DOHH2 (cell line): ENCODE results near the gene DFFB.

ENCODE experiments used
- H3F3A ChIP-seq: fragments of 200-600 bp; sonication (generic), shearing (Covaris generic); 2 replicates; pipeline ENCODE4 v1.6.0; 2016; ENCODE audit warnings: antibody characterized with exemption, mild to moderate bottlenecking; ENCODE audit not compliant: control insufficient read depth, insufficient read depth
- H3K27ac ChIP-seq: fragments of 200-600 bp; sonication (generic); 2 replicates; pipeline ENCODE4 v1.5.1; 2014; ENCODE audit warnings: low read depth, mild to moderate bottlenecking, low read length, moderate library complexity
- H3K27me3 ChIP-seq: fragments of 200-600 bp; sonication (generic); 2 replicates; pipeline ENCODE4 v1.6.1; 2014; ENCODE audit warnings: mild to moderate bottlenecking, low read length, mixed read lengths; ENCODE audit not compliant: control insufficient read depth
- H3K36me3 ChIP-seq: fragments of 200-600 bp; sonication (generic); 2 replicates; pipeline ENCODE4 v1.6.1; 2014; ENCODE audit warnings: mild to moderate bottlenecking, low read length, moderate library complexity, mixed read lengths; ENCODE audit not compliant: control insufficient read depth
- H3K4me1 ChIP-seq: fragments of 200-600 bp; sonication (generic); 2 replicates; pipeline ENCODE4 v1.6.1; 2014; ENCODE audit warnings: mild to moderate bottlenecking, low read length, mixed read lengths; ENCODE audit not compliant: control insufficient read depth
- H3K4me2 ChIP-seq: fragments of 200-600 bp; sonication (generic); 2 replicates; pipeline ENCODE4 v1.6.0; 2014; ENCODE audit warnings: mild to moderate bottlenecking, low read length, moderate library complexity
- H3K4me3 ChIP-seq: fragments of 200-600 bp; sonication (generic); 2 replicates; pipeline ENCODE4 v1.5.1; 2014; ENCODE audit warnings: mild to moderate bottlenecking, low read length, mixed read lengths
- H3K79me2 ChIP-seq: fragments of 200-600 bp; sonication (generic); 2 replicates; pipeline ENCODE4 v1.6.1; 2014; ENCODE audit warnings: mild to moderate bottlenecking, low read length, mixed read lengths; ENCODE audit not compliant: control insufficient read depth
- H3K9me2 ChIP-seq: fragments of 200-600 bp; sonication (generic); replicated peaks from 2 replicates; pipeline ENCODE4 v1.6.1; 2014; ENCODE audit warnings: mild to moderate bottlenecking, low read length, mixed read lengths; ENCODE audit not compliant: control insufficient read depth
- H3K9me3 ChIP-seq: fragments of 200-600 bp; sonication (generic); 2 replicates; pipeline ENCODE4 v1.6.1; 2014; ENCODE audit warnings: antibody characterized with exemption, low read length, mixed read lengths; ENCODE audit not compliant: control insufficient read depth, insufficient read depth
- H4K20me1 ChIP-seq: fragments of 200-600 bp; sonication (generic); 2 replicates; pipeline ENCODE4 v1.6.0; 2014; ENCODE audit warnings: low read depth, mild to moderate bottlenecking, antibody characterized with exemption, low read length, moderate library complexity; ENCODE audit not compliant: control insufficient read depth, insufficient read depth
- EZH2phosphoT487 ChIP-seq: fragments of 200-600 bp; sonication (generic); IDR thresholded peaks from 2 replicates; pipeline ENCODE4 v1.6.1; 2017; ENCODE audit warnings: borderline replicate concordance, mild to moderate bottlenecking, antibody characterized with exemption, low read length, moderate library complexity, mixed read lengths
- TF ChIP-seq, protein P1 (sequence below): fragments of 200-600 bp; sonication (generic); IDR thresholded peaks from one replicate; pipeline ENCODE4 v1.5.1; 2014; ENCODE audit warnings: antibody characterized with exemption, mild to moderate bottlenecking, low read depth, low read length; ENCODE audit not compliant: poor library complexity, severe bottlenecking

Gene DFFB

GRCh38 chr1:3863231-3863935 lies 6.1 kb downstream of the DFFB start:
- Histone ChIP-seq H3K4me1 (peaks cover 3% of the 10 kb centered on the region), H3K36me3 (peaks cover 6% of the 10 kb centered on the region), H3K4me2 (no peak overlapping the region), H4K20me1 (no peaks in the 10 kb centered on the region), H3K9me3 (no peaks in the 10 kb centered on the region; the same call in 1 of the 2 replicates), H3F3A (no peaks in the 10 kb centered on the region), H3K9me2 (no peaks in the 10 kb centered on the region), H3K4me3 (no peak overlapping the region), H3K27ac (no peak overlapping the region), H3K79me2 (peaks cover 12% of the 10 kb centered on the region), H3K27me3 (no peaks in the 10 kb centered on the region)
- TF ChIP-seq, protein P1, sequence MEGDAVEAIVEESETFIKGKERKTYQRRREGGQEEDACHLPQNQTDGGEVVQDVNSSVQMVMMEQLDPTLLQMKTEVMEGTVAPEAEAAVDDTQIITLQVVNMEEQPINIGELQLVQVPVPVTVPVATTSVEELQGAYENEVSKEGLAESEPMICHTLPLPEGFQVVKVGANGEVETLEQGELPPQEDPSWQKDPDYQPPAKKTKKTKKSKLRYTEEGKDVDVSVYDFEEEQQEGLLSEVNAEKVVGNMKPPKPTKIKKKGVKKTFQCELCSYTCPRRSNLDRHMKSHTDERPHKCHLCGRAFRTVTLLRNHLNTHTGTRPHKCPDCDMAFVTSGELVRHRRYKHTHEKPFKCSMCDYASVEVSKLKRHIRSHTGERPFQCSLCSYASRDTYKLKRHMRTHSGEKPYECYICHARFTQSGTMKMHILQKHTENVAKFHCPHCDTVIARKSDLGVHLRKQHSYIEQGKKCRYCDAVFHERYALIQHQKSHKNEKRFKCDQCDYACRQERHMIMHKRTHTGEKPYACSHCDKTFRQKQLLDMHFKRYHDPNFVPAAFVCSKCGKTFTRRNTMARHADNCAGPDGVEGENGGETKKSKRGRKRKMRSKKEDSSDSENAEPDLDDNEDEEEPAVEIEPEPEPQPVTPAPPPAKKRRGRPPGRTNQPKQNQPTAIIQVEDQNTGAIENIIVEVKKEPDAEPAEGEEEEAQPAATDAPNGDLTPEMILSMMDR, result no peak
- TF ChIP-seq EZH2phosphoT487, result no peak

DNA sequence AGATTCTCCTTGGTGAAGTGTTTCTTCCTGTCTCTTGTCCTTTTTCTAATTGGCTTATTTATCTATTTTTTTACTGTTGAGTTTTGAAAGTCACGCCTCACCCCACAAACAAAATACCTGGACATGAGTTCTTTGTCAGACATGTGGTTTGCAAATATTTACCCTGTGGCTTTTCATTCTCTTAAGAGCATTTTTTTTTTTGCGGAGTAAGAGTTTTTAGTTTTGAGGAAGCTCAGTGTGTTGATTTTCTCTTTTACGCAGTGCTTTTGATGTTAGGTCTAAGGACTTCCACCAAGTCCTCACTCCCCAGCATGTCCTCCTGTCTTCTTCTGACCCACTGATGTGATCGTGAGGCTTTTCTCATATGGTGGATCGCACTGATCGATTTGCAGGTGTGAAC lies 7.6 kb downstream of the DFFB start:
- no peak overlapping the region for H3K4me3 ChIP-seq
- H3K4me2 ChIP-seq, result no peak overlapping the region
- H3K36me3 ChIP-seq, result peaks cover 10% of the 10 kb centered on the region
- H3F3A ChIP-seq, result no peaks in the 10 kb centered on the region
- TF ChIP-seq, protein P1, result no peak
- TF ChIP-seq EZH2phosphoT487, result no peak
- no peaks in the 10 kb centered on the region for H4K20me1 ChIP-seq
- no peaks in the 10 kb centered on the region for H3K9me2 ChIP-seq
- H3K27me3 ChIP-seq, result no peaks in the 10 kb centered on the region
- no peak overlapping the region for H3K27ac ChIP-seq
- H3K4me1 ChIP-seq, result no peaks in the 10 kb centered on the region
- H3K79me2 ChIP-seq, result no peaks in the 10 kb centered on the region
- H3K9me3 ChIP-seq, result no peaks in the 10 kb centered on the region; the same call in 1 of the 2 replicates

GRCh38 chr1:3865606-3866160 lies 8.4 kb downstream of the DFFB start:
- Histone ChIP-seq H3K36me3 (peaks cover 10% of the 10 kb centered on the region), H3K27ac (no peak overlapping the region), H3K9me3 (no peaks in the 10 kb centered on the region; the same call in 1 of the 2 replicates), H3K79me2 (no peaks in the 10 kb centered on the region), H3K27me3 (no peaks in the 10 kb centered on the region), H4K20me1 (no peaks in the 10 kb centered on the region), H3K9me2 (no peaks in the 10 kb centered on the region), H3F3A (no peaks in the 10 kb centered on the region), H3K4me3 (no peak overlapping the region), H3K4me1 (no peaks in the 10 kb centered on the region), H3K4me2 (no peak overlapping the region)
- no peak for TF ChIP-seq EZH2phosphoT487
- TF ChIP-seq, protein P1, result no peak
